Ovary (tissue), 3 donors: Measurements from ENCODE around the gene ROR2.

ENCODE experiments used
- CTCF ChIP-seq, 3 donors: fragments of 450-650 bp in 2 of 3; fragments of 200-600 bp in 1 of 3; IDR thresholded peaks; one replicate each; pipeline versions ENCODE4 v1.5.1 to v1.8.0; 2016 to 2022; ENCODE audit warnings: antibody characterized with exemption in 3 of 3, mild to moderate bottlenecking in 1 of 3
- EP300 ChIP-seq: sonication (generic); formaldehyde crosslinking; IDR thresholded peaks from one replicate; pipeline ENCODE4 v1.6.1; 2017; ENCODE audit warnings: antibody characterized with exemption
- POLR2A ChIP-seq: fragments of 450-650 bp; IDR thresholded peaks from one replicate; pipeline ENCODE4 v1.6.1; 2017; ENCODE audit warnings: antibody characterized with exemption, mild to moderate bottlenecking, moderate library complexity
- donor health status: DM: no; HTN: no; CAD: no.

GRCh38 chr9:91803151-91803940, 146.7 kb downstream of the ROR2 start:
- no peak for TF ChIP-seq CTCF (IDR thresholded peaks at IDR 0.05)
- no peak for TF ChIP-seq POLR2A
- TF ChIP-seq EP300, result no peak
